Stimulated activated naive CD8-positive, alpha-beta T cell treated with anti-CD3 and anti-CD28 coated beads, Interleukin-15, Interleukin-2, amounts not matched to agents 100 ng/mL and 50 ng/mL, for 24 hours (primary cell): ENCODE measurements around the gene TBATA.

ENCODE experiments used
- H3K27ac Mint-ChIP-seq: one replicate; pipeline ENCODE4 v1.8.0; 2021; ENCODE audit warnings: mild to moderate bottlenecking, mixed read lengths
- H3K27me3 Mint-ChIP-seq: one replicate; pipeline ENCODE4 v1.8.0; 2021; ENCODE audit warnings: mixed read lengths
- H3K36me3 Mint-ChIP-seq: one replicate; pipeline ENCODE4 v1.8.0; 2021; ENCODE audit warnings: low read depth, mixed read lengths
- H3K4me1 Mint-ChIP-seq: one replicate; pipeline ENCODE4 v1.8.0; 2021; ENCODE audit warnings: low read depth, mixed read lengths
- H3K4me3 Mint-ChIP-seq: one replicate; pipeline ENCODE4 v1.8.0; 2021; ENCODE audit warnings: mild to moderate bottlenecking, mixed read lengths
- H3K9me3 Mint-ChIP-seq: one replicate; pipeline ENCODE4 v1.8.0; 2021; ENCODE audit warnings: mixed read lengths

The TBATA gene, protein sequence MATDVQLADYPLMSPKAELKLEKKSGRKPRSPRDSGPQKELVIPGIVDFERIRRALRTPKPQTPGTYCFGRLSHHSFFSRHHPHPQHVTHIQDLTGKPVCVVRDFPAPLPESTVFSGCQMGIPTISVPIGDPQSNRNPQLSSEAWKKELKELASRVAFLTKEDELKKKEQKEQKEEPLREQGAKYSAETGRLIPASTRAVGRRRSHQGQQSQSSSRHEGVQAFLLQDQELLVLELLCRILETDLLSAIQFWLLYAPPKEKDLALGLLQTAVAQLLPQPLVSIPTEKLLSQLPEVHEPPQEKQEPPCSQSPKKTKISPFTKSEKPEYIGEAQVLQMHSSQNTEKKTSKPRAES

GRCh38 chr10:70785190-70785589 is at the start of gene TBATA:
TBATA (minus strand) TSS chr10:70785377; CDS start chr10:70783379, 1,998 bp downstream.
- Mint-ChIP-seq H3K27ac (no peak within 1 kb of the TSS), H3K36me3 (no peaks in the 10 kb centered on the region), H3K9me3 (no peaks in the 10 kb centered on the region), H3K4me1 (peaks cover 29% of the 10 kb centered on the region), H3K4me3 (no peak within 1 kb of the TSS), H3K27me3 (no peaks in the 10 kb centered on the region)

DNA sequence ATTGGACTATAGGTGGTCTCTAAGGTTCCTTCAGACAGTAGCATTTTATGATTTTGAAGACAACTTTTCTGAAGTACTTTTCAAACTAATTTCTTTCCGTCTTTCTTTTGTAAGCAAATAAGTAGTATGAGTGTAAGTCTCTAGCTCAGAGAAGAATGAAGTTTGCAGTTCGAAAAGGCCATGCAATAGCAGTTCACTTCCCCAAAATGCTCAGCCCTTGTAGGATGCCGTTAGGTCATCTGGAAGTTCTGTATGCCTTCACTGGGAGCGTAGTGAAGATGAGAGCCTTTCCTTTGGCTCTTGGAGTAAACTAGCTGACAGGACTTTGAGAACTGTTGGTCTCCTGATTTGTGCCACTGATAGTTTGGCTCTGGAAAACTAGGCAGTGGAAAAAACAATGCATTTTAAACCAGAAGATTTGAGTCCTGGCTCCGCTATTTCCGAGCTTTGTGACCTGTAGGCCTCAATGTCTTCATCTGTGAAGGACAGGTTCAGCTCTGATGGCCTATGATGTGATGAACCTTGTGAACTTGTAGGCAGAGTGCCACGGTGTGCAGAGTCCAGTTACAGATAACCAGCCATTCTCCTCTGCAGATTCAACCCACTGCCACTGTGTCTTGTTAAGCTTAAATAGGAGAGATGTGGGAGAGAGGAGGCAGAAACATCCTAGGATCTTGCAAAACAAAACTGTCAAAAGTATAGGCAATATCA is 49.4 kb upstream of the TBATA start:
- peaks cover 91% of the 10 kb centered on the region for H3K4me1 Mint-ChIP-seq
- peak overlapping the region; percentile 56 for H3K4me3 Mint-ChIP-seq
- peak overlapping the region; percentile 91 for H3K27ac Mint-ChIP-seq
- H3K36me3 Mint-ChIP-seq = peaks cover 74% of the 10 kb centered on the region
- no peaks in the 10 kb centered on the region for H3K27me3 Mint-ChIP-seq
- peaks cover 3% of the 10 kb centered on the region for H3K9me3 Mint-ChIP-seq

GRCh38 chr10:70834021-70834420 is 48.8 kb upstream of the TBATA start:
- peaks cover 3% of the 10 kb centered on the region for H3K9me3 Mint-ChIP-seq
- H3K36me3 Mint-ChIP-seq = peaks cover 79% of the 10 kb centered on the region
- peak overlapping the region; percentile 56 for H3K4me3 Mint-ChIP-seq
- H3K27ac Mint-ChIP-seq = peak overlapping the region; percentile 91
- peaks cover 93% of the 10 kb centered on the region for H3K4me1 Mint-ChIP-seq
- H3K27me3 Mint-ChIP-seq = no peaks in the 10 kb centered on the region

- Mint-ChIP-seq H3K4me1 (peaks cover 93% of the 10 kb centered on the region), H3K4me3 (peak overlapping the region; percentile 56), H3K9me3 (peaks cover 3% of the 10 kb centered on the region), H3K36me3 (peaks cover 79% of the 10 kb centered on the region), H3K27me3 (no peaks in the 10 kb centered on the region), H3K27ac (peak overlapping the region; percentile 91)
Measured at GRCh38 chr10:70833601-70834000, 48.4 kb upstream of the TBATA start.

GRCh38 chr10:70832852-70833528 is 47.8 kb upstream of the TBATA start:
- peaks cover 91% of the 10 kb centered on the region for H3K4me1 Mint-ChIP-seq
- peak overlapping the region; percentile 91 for H3K27ac Mint-ChIP-seq
- H3K4me3 Mint-ChIP-seq = peak overlapping the region; percentile 56
- peaks cover 3% of the 10 kb centered on the region for H3K9me3 Mint-ChIP-seq
- H3K36me3 Mint-ChIP-seq = peaks cover 76% of the 10 kb centered on the region
- H3K27me3 Mint-ChIP-seq = no peaks in the 10 kb centered on the region

GRCh38 chr10:70832221-70832620 is 47.0 kb upstream of the TBATA start:
- peaks cover 75% of the 10 kb centered on the region for H3K36me3 Mint-ChIP-seq
- peaks cover under 1% of the 10 kb centered on the region for H3K9me3 Mint-ChIP-seq
- H3K27ac Mint-ChIP-seq = peak overlapping the region; percentile 91
- no peak overlapping the region for H3K4me3 Mint-ChIP-seq
- peaks cover 91% of the 10 kb centered on the region for H3K4me1 Mint-ChIP-seq
- H3K27me3 Mint-ChIP-seq = no peaks in the 10 kb centered on the region

- peak overlapping the region; percentile 12 for H3K27ac Mint-ChIP-seq
Measured at GRCh38 chr10:70830164-70830563, 45.0 kb upstream of the TBATA start.

DNA sequence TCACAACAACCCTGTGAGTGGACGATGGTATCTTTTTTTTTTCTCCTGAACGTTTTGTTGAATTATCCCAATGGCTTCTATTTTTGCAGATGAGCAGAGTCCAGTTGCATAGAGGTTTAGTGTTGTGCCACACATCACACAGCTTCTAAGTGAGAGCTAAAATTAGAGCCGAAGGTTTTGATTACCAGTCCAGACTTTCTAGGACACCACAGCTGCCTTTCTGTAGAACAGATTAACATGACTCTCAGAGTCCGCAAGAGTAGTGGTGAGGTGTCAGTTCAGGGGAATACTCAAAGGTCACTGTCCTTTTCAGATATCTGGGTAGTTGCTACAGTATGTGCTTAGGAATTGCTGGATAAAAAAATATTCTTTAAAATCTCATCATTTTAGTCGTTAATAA is 44.4 kb upstream of the TBATA start:
- H3K27ac Mint-ChIP-seq = peak overlapping the region; percentile 68
- peaks cover 77% of the 10 kb centered on the region for H3K36me3 Mint-ChIP-seq
- H3K4me3 Mint-ChIP-seq = no peak overlapping the region
- peaks cover 81% of the 10 kb centered on the region for H3K4me1 Mint-ChIP-seq
- H3K9me3 Mint-ChIP-seq = no peaks in the 10 kb centered on the region
- no peaks in the 10 kb centered on the region for H3K27me3 Mint-ChIP-seq

More at GRCh38 chr10:70830164-70830563, 45.0 kb upstream of the TBATA start:
- no peaks in the 10 kb centered on the region for H3K27me3 Mint-ChIP-seq
- H3K4me1 Mint-ChIP-seq = peaks cover 88% of the 10 kb centered on the region
- H3K4me3 Mint-ChIP-seq = no peak overlapping the region
- peaks cover 80% of the 10 kb centered on the region for H3K36me3 Mint-ChIP-seq
- H3K9me3 Mint-ChIP-seq = no peaks in the 10 kb centered on the region

DNA sequence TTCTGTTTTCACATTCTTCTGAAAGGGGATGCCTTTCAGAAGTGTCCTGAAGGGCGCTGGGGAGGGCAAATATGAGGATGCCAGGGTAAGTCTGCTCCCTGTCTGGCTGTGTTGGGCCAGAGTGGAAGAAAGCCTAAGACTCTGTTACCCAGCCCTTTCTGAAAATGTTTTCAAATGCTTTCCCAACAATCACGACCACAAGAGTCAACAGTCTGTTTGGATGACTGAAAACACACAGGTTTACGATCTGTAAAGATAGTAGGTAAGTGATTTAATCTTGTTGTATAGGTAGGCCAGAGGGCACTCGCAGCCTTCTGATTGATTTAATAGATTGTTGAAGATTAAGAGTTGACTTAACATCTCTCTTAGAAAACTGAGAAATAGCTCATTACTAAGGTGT is 43.7 kb upstream of the TBATA start:
- Mint-ChIP-seq H3K4me3 (no peak overlapping the region), H3K9me3 (no peaks in the 10 kb centered on the region), H3K4me1 (peaks cover 75% of the 10 kb centered on the region), H3K27ac (peak overlapping the region; percentile 2), H3K27me3 (no peaks in the 10 kb centered on the region), H3K36me3 (peaks cover 77% of the 10 kb centered on the region)

- H3K27ac Mint-ChIP-seq = peak overlapping the region; percentile 65
- no peaks in the 10 kb centered on the region for H3K27me3 Mint-ChIP-seq
- H3K4me3 Mint-ChIP-seq = peak overlapping the region; percentile 5
- H3K9me3 Mint-ChIP-seq = no peaks in the 10 kb centered on the region
- H3K36me3 Mint-ChIP-seq = peaks cover 69% of the 10 kb centered on the region
- H3K4me1 Mint-ChIP-seq = peaks cover 63% of the 10 kb centered on the region
Measured at GRCh38 chr10:70827086-70827757, 42.0 kb upstream of the TBATA start.

DNA sequence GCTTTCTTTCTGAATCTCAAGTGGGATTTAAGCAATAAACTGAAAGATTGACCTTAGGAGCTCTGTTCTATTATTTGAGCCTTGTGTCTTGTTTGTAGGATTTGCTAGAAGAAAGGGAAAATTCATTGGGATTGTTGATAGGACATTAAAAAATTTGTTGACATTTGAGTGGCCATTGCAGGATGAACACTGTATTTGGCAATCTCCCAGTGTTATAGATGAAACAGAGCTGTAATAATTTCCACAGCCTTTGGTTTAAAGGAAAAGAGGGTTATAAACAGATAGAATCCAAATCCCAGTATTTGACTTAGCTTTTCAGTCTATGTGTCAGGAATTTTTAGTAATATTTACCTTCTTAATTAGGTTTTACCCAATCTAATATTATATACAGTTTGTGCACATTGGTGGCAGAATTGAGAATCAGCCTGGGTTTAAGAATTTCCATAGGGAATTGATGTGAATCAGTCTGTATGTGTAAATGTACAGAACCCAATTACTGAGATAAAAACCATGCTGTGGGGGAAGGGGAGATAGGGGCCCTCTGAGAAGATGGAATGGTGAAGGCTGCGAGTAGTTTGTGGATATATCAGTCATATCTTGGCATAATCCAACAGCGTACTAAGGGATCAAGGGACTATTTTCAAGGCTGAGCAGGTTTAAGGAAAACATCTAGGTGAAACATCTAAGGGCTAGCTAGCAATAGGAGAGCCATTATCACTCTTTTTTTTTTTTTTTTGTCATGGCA is 37.1 kb upstream of the TBATA start:
- Mint-ChIP-seq H3K36me3 (peaks cover 74% of the 10 kb centered on the region), H3K27me3 (no peaks in the 10 kb centered on the region), H3K9me3 (no peaks in the 10 kb centered on the region), H3K27ac (peak overlapping the region; percentile 86), H3K4me3 (no peak overlapping the region), H3K4me1 (peaks cover 63% of the 10 kb centered on the region)

DNA sequence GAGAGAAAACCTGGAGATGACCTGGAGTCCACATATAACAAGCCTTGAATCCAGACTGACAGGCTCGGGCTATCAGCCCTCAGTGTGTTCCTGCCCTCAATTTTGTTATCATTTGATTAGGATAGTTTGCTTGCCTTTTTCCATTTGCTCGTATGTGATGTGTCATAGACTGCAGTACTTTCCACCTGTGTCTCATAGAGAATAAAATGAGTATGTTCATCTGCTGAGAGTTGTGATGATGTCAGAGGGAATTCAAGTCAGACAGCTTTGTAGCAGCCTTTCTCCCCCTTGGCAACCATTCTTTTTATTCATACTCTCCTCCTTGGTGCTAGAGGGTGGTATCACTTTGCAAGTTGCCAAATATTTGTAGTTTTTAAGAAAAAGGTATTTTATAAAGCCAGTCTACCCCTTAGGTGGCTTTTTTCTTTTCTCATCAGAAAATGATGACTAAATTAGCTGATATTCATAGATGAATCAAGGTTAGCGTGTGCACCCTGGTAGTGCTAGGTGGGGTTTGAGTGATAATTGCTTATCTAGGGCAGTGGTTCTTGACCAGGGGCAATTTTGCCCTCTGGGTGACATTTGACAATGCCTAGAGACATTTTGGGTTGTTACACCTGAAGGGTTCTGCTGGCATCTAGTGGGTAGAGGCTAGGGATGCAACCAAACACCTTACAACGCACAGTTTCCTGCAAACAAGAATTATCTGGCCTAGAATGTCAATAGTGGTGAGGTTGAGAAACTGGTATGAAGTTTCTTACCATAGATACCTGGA is 36.0 kb upstream of the TBATA start:
- Mint-ChIP-seq H3K36me3 (peaks cover 70% of the 10 kb centered on the region), H3K9me3 (no peaks in the 10 kb centered on the region), H3K4me1 (peaks cover 60% of the 10 kb centered on the region)

DNA sequence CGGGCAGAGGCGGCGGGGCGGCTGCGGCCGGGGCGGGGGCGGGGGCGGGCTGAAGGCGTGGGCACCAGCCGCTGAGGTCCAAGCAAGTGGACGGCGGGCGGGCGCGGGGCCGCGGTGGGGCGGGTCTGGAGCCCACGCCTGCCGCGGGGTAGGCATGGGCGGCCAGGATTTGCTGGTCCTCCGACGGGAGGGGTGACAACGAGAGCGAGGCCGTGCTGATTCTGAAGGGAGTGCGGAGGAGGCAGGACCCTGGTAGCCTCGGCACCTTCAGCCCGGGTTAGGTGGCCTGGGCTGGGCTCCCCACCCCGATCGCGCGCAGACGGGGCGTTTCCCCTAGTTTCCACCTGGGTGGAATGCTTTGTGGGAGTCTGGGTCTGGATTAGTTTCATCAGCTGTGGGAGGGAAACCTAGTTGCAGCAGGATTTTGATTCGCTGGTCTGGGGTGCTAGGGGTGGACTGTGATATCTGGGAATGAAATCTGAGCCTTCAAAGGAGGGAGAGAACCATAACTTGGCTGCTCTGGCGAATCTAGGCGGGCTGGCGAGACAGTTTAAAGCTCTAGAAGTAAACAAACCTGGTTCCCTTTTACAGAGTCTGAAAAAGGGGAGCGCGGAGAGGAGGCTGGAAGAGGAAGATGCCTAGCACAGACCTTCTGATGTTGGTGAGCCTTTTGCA is 31.2 kb upstream of the TBATA start:
- Mint-ChIP-seq H3K4me3 (peak overlapping the region; percentile 93), H3K27me3 (no peaks in the 10 kb centered on the region), H3K4me1 (peaks cover 49% of the 10 kb centered on the region), H3K36me3 (peaks cover 40% of the 10 kb centered on the region), H3K27ac (peak overlapping the region; percentile 89), H3K9me3 (no peaks in the 10 kb centered on the region)

More for the DNA sequence above, 36.0 kb upstream of the TBATA start:
- Mint-ChIP-seq H3K27ac (peak overlapping the region; percentile 86), H3K4me3 (peak overlapping the region; percentile 47), H3K27me3 (no peaks in the 10 kb centered on the region)
